Stimulated activated memory B cell treated with anti-CD40 and anti-IgM and Interleukin-4, amounts not matched to agents 10 μg/mL and 1 μg/mL and 100 μg/mL, for 72 hours (primary cell): ENCODE measurements around the gene P2RY14.

ENCODE experiments used
- ATAC-seq: fragments of 150-1000 bp; cut with Tn5 transposase; 2 replicates; pipeline ENCODE4 v1.10.0; 2021
- H3K27ac Mint-ChIP-seq: one replicate; pipeline ENCODE4 v1.8.0; 2022; ENCODE audit warnings: mild to moderate bottlenecking, mixed read lengths
- H3K27me3 Mint-ChIP-seq: one replicate; pipeline ENCODE4 v1.8.0; 2022; ENCODE audit warnings: mixed read lengths
- H3K36me3 Mint-ChIP-seq: one replicate; pipeline ENCODE4 v1.8.0; 2022; ENCODE audit warnings: mixed read lengths
- H3K4me1 Mint-ChIP-seq: one replicate; pipeline ENCODE4 v1.8.0; 2022; ENCODE audit warnings: mixed read lengths
- H3K4me3 Mint-ChIP-seq: one replicate; pipeline ENCODE4 v1.8.0; 2022; ENCODE audit warnings: mild to moderate bottlenecking, moderate library complexity, mixed read lengths
- H3K9me3 Mint-ChIP-seq: one replicate; pipeline ENCODE4 v1.8.0; 2022; ENCODE audit warnings: mixed read lengths

P2RY14 gene

GRCh38 chr3:151307583-151308488, 29.5 kb upstream of the P2RY14 start:
- H3K4me1 Mint-ChIP-seq: no peaks in the 10 kb centered on the region

DNA sequence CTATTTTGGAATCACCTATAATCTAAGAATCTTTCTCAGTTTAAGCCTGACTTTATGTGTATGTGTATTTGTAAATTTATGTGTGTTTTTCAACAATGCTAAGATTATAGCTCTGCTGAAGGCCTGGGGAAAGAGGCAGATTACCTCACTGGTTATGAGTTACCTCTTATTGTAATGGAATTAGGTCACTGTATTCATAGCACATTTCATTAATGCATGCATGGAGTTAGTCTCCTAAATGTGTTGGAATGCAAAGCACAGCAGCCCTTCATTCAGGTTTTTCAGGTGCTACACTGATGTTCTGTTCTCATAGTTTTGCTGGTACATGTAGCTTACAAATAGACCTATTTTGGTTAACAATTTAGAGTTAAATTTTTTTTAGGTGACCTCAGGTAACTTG, 28.8 kb upstream of the P2RY14 start:
- Mint-ChIP-seq H3K27ac (no peak overlapping the region), H3K27me3 (peaks cover 19% of the 10 kb centered on the region), H3K4me1 (no peaks in the 10 kb centered on the region), H3K36me3 (no peaks in the 10 kb centered on the region), H3K9me3 (no peaks in the 10 kb centered on the region), H3K4me3 (no peak overlapping the region)
- ATAC-seq: no peak

More at GRCh38 chr3:151307583-151308488, 29.5 kb upstream of the P2RY14 start:
- H3K4me3 Mint-ChIP-seq: no peak overlapping the region
- no peaks in the 10 kb centered on the region for H3K36me3 Mint-ChIP-seq
- ATAC-seq: no peak
- peaks cover 15% of the 10 kb centered on the region for H3K27me3 Mint-ChIP-seq
- no peak overlapping the region for H3K27ac Mint-ChIP-seq
- H3K9me3 Mint-ChIP-seq: no peaks in the 10 kb centered on the region

- Mint-ChIP-seq H3K27me3 (peaks cover 19% of the 10 kb centered on the region), H3K4me3 (no peak overlapping the region), H3K36me3 (no peaks in the 10 kb centered on the region), H3K27ac (no peak overlapping the region), H3K4me1 (no peaks in the 10 kb centered on the region), H3K9me3 (no peaks in the 10 kb centered on the region)
- no peak for ATAC-seq
These were observed 27.9 kb upstream of the P2RY14 start for GRCh38 chr3:151306168-151306810.

GRCh38 chr3:151305775-151306151, 27.4 kb upstream of the P2RY14 start:
- Mint-ChIP-seq H3K4me3 (no peak overlapping the region), H3K27ac (no peak overlapping the region), H3K27me3 (peaks cover 21% of the 10 kb centered on the region), H3K36me3 (no peaks in the 10 kb centered on the region), H3K9me3 (no peaks in the 10 kb centered on the region), H3K4me1 (no peaks in the 10 kb centered on the region)
- no peak for ATAC-seq

GRCh38 chr3:151305060-151305774, 26.9 kb upstream of the P2RY14 start:
- no peak overlapping the region for H3K27ac Mint-ChIP-seq
- ATAC-seq: no peak
- H3K36me3 Mint-ChIP-seq: no peaks in the 10 kb centered on the region
- H3K9me3 Mint-ChIP-seq: no peaks in the 10 kb centered on the region
- no peaks in the 10 kb centered on the region for H3K4me1 Mint-ChIP-seq
- peaks cover 27% of the 10 kb centered on the region for H3K27me3 Mint-ChIP-seq
- H3K4me3 Mint-ChIP-seq: no peak overlapping the region

DNA sequence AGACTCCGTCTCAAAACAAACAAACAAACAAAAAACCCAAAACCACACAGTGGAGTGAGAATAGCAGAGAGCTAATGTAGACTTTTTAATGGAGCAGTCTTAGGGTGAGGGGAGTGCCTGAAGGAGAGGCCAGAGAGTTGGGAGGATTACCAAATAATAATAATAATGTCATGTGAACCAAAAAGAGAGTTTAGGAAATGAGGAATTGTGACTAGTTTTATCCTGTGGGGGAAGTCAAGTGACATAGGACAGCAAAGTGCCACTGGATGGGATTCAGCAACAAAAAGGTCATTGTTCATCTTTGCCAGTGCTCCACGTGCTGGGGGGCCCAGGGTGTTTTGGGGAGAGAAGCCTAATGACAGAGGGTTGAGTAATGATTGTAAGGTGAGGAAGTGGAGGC, 25.4 kb upstream of the P2RY14 start:
- Mint-ChIP-seq H3K4me1 (no peaks in the 10 kb centered on the region), H3K27ac (no peak overlapping the region)

GRCh38 chr3:151301787-151302186, 23.4 kb upstream of the P2RY14 start:
- H3K4me1 Mint-ChIP-seq: no peaks in the 10 kb centered on the region
- ATAC-seq: no peak
- H3K27ac Mint-ChIP-seq: no peak overlapping the region
- no peak overlapping the region for H3K4me3 Mint-ChIP-seq
- no peaks in the 10 kb centered on the region for H3K9me3 Mint-ChIP-seq
- H3K36me3 Mint-ChIP-seq: no peaks in the 10 kb centered on the region
- peaks cover 39% of the 10 kb centered on the region for H3K27me3 Mint-ChIP-seq

More for the DNA sequence above, 25.4 kb upstream of the P2RY14 start:
- Mint-ChIP-seq H3K4me3 (no peak overlapping the region), H3K36me3 (no peaks in the 10 kb centered on the region), H3K27me3 (peaks cover 39% of the 10 kb centered on the region), H3K9me3 (no peaks in the 10 kb centered on the region)
- no peak for ATAC-seq

DNA sequence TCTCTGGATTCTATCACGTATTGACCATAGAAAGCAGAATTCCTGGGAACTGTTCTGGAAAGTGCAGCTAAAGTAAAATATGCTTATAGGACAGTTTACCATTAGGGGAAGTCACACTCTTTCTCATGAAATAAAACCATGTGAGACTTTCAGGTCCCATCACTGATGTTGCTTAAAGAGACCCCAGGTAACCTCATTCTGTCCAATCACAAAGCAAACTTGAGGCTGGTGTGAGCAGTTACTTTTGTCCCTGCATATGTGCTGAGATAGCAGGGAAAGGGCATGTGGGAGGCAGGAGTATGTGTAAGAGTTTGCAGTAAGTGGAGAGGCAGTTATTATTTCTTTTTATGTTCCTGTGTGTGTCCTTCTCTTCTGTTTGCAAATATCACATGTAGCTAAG, 22.2 kb upstream of the P2RY14 start:
- Mint-ChIP-seq H3K27me3 (peaks cover 39% of the 10 kb centered on the region), H3K27ac (no peak overlapping the region), H3K4me1 (no peaks in the 10 kb centered on the region), H3K36me3 (no peaks in the 10 kb centered on the region), H3K4me3 (no peak overlapping the region), H3K9me3 (no peaks in the 10 kb centered on the region)
- ATAC-seq: no peak

GRCh38 chr3:151299006-151299405, 20.7 kb upstream of the P2RY14 start:
- no peak overlapping the region for H3K4me3 Mint-ChIP-seq
- H3K9me3 Mint-ChIP-seq: no peaks in the 10 kb centered on the region
- peaks cover 36% of the 10 kb centered on the region for H3K27me3 Mint-ChIP-seq
- no peaks in the 10 kb centered on the region for H3K4me1 Mint-ChIP-seq
- no peaks in the 10 kb centered on the region for H3K36me3 Mint-ChIP-seq
- ATAC-seq: no peak
- H3K27ac Mint-ChIP-seq: no peak overlapping the region

DNA sequence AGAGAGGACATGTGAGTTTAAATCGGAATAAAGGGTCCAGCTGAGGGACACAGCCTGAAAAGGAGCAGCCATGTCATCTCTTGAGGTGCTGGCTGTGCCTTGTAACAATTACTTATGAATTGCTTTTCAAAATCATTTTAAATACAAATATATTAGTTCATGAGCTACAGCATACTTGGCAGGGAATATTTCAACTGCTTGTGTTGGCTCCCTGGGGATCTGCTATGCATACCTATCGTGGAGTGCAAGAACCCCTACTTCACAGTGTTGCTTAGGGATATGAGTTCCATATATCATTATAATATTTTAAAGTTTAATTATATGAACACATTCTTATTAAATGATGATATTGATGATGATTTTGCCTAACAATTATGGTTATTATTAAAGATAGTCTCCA, 19.1 kb upstream of the P2RY14 start:
- Mint-ChIP-seq H3K36me3 (no peaks in the 10 kb centered on the region), H3K4me1 (no peaks in the 10 kb centered on the region), H3K4me3 (no peak overlapping the region), H3K27me3 (peaks cover 20% of the 10 kb centered on the region), H3K27ac (no peak overlapping the region), H3K9me3 (no peaks in the 10 kb centered on the region)
- no peak for ATAC-seq

DNA sequence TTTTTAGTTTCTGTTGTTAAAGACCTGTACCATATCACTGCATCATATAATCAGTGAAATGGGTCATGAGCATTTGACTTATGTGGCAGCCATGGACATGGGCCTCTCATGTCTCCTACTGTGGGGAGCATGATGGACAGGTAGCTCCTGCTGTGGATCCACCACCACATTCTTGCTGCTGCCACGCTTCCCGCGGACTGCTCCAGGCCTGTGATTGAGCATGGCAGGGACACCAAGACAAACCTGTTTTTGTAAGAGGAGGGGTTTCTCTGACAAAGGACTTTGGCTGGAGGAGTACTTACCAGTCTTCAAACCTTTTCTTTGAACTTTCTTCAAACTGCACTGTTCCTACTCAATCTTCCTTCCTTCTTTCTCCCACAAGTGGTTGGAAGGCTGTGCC, 17.9 kb upstream of the P2RY14 start:
- Mint-ChIP-seq H3K27ac (no peak overlapping the region), H3K36me3 (no peaks in the 10 kb centered on the region), H3K27me3 (peaks cover 20% of the 10 kb centered on the region), H3K9me3 (no peaks in the 10 kb centered on the region), H3K4me1 (no peaks in the 10 kb centered on the region), H3K4me3 (no peak overlapping the region)
- ATAC-seq: no peak

GRCh38 chr3:151293127-151293526, 14.8 kb upstream of the P2RY14 start:
- Mint-ChIP-seq H3K27ac (no peak overlapping the region), H3K36me3 (no peaks in the 10 kb centered on the region), H3K4me3 (no peak overlapping the region), H3K9me3 (no peaks in the 10 kb centered on the region), H3K4me1 (no peaks in the 10 kb centered on the region), H3K27me3 (no peaks in the 10 kb centered on the region)
- no peak for ATAC-seq

GRCh38 chr3:151290673-151291072, 12.3 kb upstream of the P2RY14 start:
- ATAC-seq: no peak
- Mint-ChIP-seq H3K36me3 (no peaks in the 10 kb centered on the region), H3K4me3 (no peak overlapping the region), H3K27ac (no peak overlapping the region), H3K27me3 (no peaks in the 10 kb centered on the region), H3K4me1 (no peaks in the 10 kb centered on the region), H3K9me3 (no peaks in the 10 kb centered on the region)

GRCh38 chr3:151289445-151289844, 11.1 kb upstream of the P2RY14 start:
- no peak for ATAC-seq
- H3K4me1 Mint-ChIP-seq: no peaks in the 10 kb centered on the region
- no peaks in the 10 kb centered on the region for H3K9me3 Mint-ChIP-seq
- H3K27ac Mint-ChIP-seq: no peak overlapping the region
- H3K27me3 Mint-ChIP-seq: no peaks in the 10 kb centered on the region
- H3K4me3 Mint-ChIP-seq: no peak overlapping the region
- H3K36me3 Mint-ChIP-seq: no peaks in the 10 kb centered on the region

- H3K36me3 Mint-ChIP-seq: no peaks in the 10 kb centered on the region
- H3K4me1 Mint-ChIP-seq: no peaks in the 10 kb centered on the region
- H3K9me3 Mint-ChIP-seq: no peaks in the 10 kb centered on the region
- no peak overlapping the region for H3K4me3 Mint-ChIP-seq
- H3K27ac Mint-ChIP-seq: no peak overlapping the region
- ATAC-seq: no peak
- H3K27me3 Mint-ChIP-seq: no peaks in the 10 kb centered on the region
These were observed 7.6 kb upstream of the P2RY14 start for GRCh38 chr3:151285940-151286339.
